HUES64 (cell line): ENCODE results near the gene ABR.

Experiments
- H3K27ac ChIP-seq: 2 replicates; pipeline ENCODE4 v1.7.0; 2013; ENCODE audit warnings: low read depth, low read length, inconsistent platforms
- H3K27me3 ChIP-seq: 2 replicates; pipeline ENCODE4 v1.6.1; 2013; ENCODE audit warnings: mild to moderate bottlenecking, low read length; ENCODE audit not compliant: insufficient read depth
- H3K36me3 ChIP-seq: 2 replicates; pipeline ENCODE4 v1.6.1; 2013; ENCODE audit warnings: mild to moderate bottlenecking, low read length; ENCODE audit not compliant: insufficient read depth
- H3K4me1 ChIP-seq: 2 replicates; pipeline ENCODE4 v1.6.1; 2013; ENCODE audit warnings: mild to moderate bottlenecking, low read length, moderate library complexity; ENCODE audit not compliant: insufficient read depth
- H3K4me3 ChIP-seq: 2 replicates; pipeline ENCODE4 v1.5.1; 2013; ENCODE audit warnings: mild to moderate bottlenecking, low read length, moderate library complexity
- H3K9ac ChIP-seq: 2 replicates; pipeline ENCODE4 v1.6.1; 2013; ENCODE audit warnings: mild to moderate bottlenecking, low read depth, low read length
- H3K9me3 ChIP-seq: 2 replicates; pipeline ENCODE4 v1.6.1; 2013; ENCODE audit warnings: low read depth, low read length; ENCODE audit not compliant: insufficient read depth
- WGBS: fragments of 150-250, 120-280 bp; methylation state at CpG from one replicate; pipeline ENCODE4 v1.1.7; 2013; ENCODE audit warnings: missing lambda C conversion rate; 5-methylcytosine and 5-hydroxymethylcytosine counted together

Gene ABR

GRCh38 chr17:1087381-1088241 lies 92.2 kb downstream of the ABR start:
- Histone ChIP-seq H3K9me3 (no peaks in the 10 kb centered on the region), H3K36me3 (peaks cover 7% of the 10 kb centered on the region), H3K27ac (no peak overlapping the region), H3K27me3 (no peaks in the 10 kb centered on the region), H3K9ac (peak overlapping the region; percentile 42; the same call in 1 of the 2 replicates), H3K4me3 (no peak overlapping the region), H3K4me1 (0 out of 2 replicates have a peak, but pooled peaks cover 6% of the 10 kb centered on the region)
- 57% methylated on average over 35 of the region's 35 CpGs for WGBS

GRCh38 chr17:1083451-1084187 lies 96.2 kb downstream of the ABR start:
- Histone ChIP-seq H3K4me1 (0 out of 2 replicates have a peak, but pooled peaks cover 11% of the 10 kb centered on the region), H3K9me3 (no peaks in the 10 kb centered on the region), H3K9ac (no peak overlapping the region), H3K4me3 (no peak overlapping the region), H3K27me3 (no peaks in the 10 kb centered on the region), H3K27ac (no peak overlapping the region), H3K36me3 (no peaks in the 10 kb centered on the region)
- WGBS: 86% methylated on average over 19 of the region's 19 CpGs

- H3K36me3 ChIP-seq: no peaks in the 10 kb centered on the region
- WGBS: 97% methylated on average over 8 of the region's 8 CpGs
- 0 out of 2 replicates have a peak, but pooled peaks cover 9% of the 10 kb centered on the region for H3K4me1 ChIP-seq
- H3K9ac ChIP-seq: no peak overlapping the region
- H3K27me3 ChIP-seq: no peaks in the 10 kb centered on the region
- no peak overlapping the region for H3K4me3 ChIP-seq
- no peaks in the 10 kb centered on the region for H3K9me3 ChIP-seq
- H3K27ac ChIP-seq: no peak overlapping the region
Measured at GRCh38 chr17:1082579-1082978, 97.2 kb downstream of the ABR start.

GRCh38 chr17:1078831-1079561 lies 100.8 kb downstream of the ABR start:
- 56% methylated on average over 43 of the region's 43 CpGs for WGBS
- H3K9ac ChIP-seq: no peak overlapping the region; the same call in 1 of the 2 replicates

GRCh38 chr17:1077986-1078711 lies 101.6 kb downstream of the ABR start:
- peak overlapping the region; percentile 28 for H3K4me3 ChIP-seq
- H3K9ac ChIP-seq: peak overlapping the region; percentile 56; the same call in 1 of the 2 replicates
- H3K36me3 ChIP-seq: no peaks in the 10 kb centered on the region
- no peaks in the 10 kb centered on the region for H3K27me3 ChIP-seq
- no peak overlapping the region for H3K27ac ChIP-seq
- WGBS: 73% methylated on average over 42 of the region's 42 CpGs
- H3K4me1 ChIP-seq: 0 out of 2 replicates have a peak, but pooled peaks cover 8% of the 10 kb centered on the region
- no peaks in the 10 kb centered on the region for H3K9me3 ChIP-seq

More at GRCh38 chr17:1078831-1079561, 100.8 kb downstream of the ABR start:
- Histone ChIP-seq H3K36me3 (no peaks in the 10 kb centered on the region), H3K27ac (no peak overlapping the region), H3K4me3 (peak overlapping the region; percentile 28), H3K9me3 (no peaks in the 10 kb centered on the region), H3K4me1 (0 out of 2 replicates have a peak, but pooled peaks cover 8% of the 10 kb centered on the region), H3K27me3 (no peaks in the 10 kb centered on the region)

DNA sequence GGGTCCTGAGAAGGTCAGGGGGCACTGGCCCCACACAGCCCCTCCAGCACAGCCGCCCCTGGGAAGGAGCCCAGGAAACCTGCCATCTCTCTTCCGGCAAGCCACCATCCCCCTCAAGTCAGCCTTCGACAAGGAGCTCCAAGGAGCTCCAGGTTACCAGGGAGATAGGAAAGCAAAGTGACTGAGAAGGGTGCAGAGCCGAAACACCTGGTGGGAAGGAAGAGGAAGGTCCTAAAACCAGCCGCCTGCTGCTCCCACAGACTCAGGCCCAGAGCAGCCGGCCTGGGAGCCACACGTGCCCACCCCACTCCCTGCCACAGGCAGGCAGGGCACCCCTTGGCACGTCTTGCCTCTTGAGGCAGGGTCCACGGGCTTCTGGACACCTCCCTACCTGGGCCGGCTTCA lies 102.2 kb downstream of the ABR start:
- Histone ChIP-seq H3K27ac (no peak overlapping the region), H3K9me3 (no peaks in the 10 kb centered on the region), H3K36me3 (0 out of 2 replicates have a peak, but pooled peaks cover under 1% of the 10 kb centered on the region), H3K27me3 (no peaks in the 10 kb centered on the region), H3K4me1 (0 out of 2 replicates have a peak, but pooled peaks cover 8% of the 10 kb centered on the region), H3K9ac (no peak overlapping the region), H3K4me3 (no peak overlapping the region)
- 82% methylated on average over 10 of the region's 10 CpGs for WGBS

DNA sequence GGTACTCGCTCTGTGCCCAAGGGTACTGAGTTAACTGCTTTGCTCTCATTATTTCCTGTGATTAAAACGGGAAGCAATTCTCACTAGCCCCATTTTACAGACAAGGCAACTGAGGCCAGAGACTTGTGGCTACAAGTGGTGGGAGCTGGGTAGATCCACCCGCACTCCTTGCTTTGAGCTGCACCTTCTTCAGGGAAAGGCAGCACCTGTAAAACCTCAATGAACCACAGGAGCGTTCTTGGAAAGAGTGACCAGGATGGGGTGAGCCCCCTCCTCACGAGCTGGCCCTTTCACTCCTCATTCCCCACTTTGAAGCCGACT lies 102.8 kb downstream of the ABR start:
- Histone ChIP-seq H3K9me3 (no peaks in the 10 kb centered on the region), H3K27me3 (no peaks in the 10 kb centered on the region), H3K36me3 (0 out of 2 replicates have a peak, but pooled peaks cover 3% of the 10 kb centered on the region), H3K4me3 (no peak overlapping the region), H3K27ac (no peak overlapping the region), H3K9ac (no peak overlapping the region), H3K4me1 (0 out of 2 replicates have a peak, but pooled peaks cover 8% of the 10 kb centered on the region)
- WGBS: 92% methylated on average over 6 of the region's 6 CpGs

DNA sequence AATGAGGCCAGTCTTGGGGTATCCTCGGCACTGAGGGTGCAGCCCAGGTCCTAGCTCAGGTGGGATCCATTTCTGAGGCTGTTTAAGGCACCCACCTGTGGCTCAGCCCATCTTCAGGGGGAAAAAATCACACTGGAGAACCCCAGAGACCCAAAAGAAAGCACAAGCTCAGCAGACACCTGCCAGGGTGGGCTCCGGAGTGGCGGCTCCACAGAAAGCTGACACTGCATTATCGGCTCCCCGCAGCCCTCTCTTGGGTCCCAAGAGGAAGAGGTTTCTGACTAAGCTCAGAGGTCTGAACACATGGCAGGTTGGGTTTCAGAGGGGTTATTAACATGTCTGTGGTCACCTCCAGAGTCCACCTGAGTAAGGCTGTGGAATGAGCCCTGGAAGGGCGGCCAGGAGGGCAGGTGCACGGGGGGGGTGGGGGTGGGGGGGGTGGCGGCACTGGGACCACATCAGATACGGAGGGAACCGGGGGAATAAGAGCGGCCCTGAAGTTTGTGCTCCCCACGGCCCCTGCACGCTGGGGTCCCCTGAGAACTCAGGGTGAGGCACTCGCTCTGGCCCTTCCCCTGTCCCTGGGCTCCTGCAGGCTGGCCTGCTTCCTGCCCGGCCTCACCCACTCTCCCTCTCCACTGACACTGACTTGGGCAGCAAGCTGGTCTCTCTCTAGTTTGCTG lies 103.3 kb downstream of the ABR start:
- no peaks in the 10 kb centered on the region for H3K27me3 ChIP-seq
- H3K36me3 ChIP-seq: peaks cover 6% of the 10 kb centered on the region; the same call in 1 of the 2 replicates
- H3K9ac ChIP-seq: no peak overlapping the region
- no peak overlapping the region for H3K27ac ChIP-seq
- H3K4me1 ChIP-seq: 0 out of 2 replicates have a peak, but pooled peaks cover 8% of the 10 kb centered on the region
- 90% methylated on average over 15 of the region's 15 CpGs for WGBS
- no peaks in the 10 kb centered on the region for H3K9me3 ChIP-seq
- H3K4me3 ChIP-seq: no peak overlapping the region

DNA sequence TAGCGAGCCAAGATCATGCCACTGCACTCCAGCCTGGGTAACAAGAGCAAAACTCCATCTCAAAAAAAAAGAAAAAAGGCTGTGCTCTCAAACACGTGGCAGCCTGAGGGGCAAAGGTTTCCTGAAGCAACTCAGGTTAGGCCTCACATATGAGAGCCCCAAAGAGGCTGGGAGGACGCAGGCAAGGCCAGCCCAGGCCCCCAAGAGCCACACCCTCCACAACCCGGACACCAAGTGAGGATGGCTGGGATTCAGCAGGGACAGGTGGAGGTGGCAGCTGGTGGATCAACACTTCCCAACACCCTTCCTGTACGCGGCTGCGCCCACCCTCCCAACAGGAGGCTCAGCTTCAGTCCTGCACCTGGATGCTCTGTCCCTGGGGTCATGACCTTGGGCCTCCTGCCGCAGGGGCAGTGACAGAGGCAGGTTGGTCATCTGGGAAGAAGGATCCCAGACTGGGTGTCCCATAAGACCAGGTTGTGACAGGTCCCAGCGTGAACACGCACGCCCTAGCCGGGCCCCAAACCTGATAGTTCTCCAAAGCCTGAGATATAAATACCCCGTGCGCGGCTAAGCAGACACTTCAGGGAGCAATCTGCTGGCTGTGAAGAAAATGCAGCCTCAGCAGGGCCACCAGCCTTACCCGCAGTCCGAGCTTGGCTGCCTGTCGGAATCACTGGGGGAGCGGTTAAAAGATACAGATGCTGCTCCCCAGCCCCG lies 104.7 kb downstream of the ABR start:
- Histone ChIP-seq H3K4me3 (no peak overlapping the region), H3K36me3 (peaks cover 9% of the 10 kb centered on the region; the same call in 1 of the 2 replicates), H3K4me1 (0 out of 2 replicates have a peak, but pooled peaks cover 8% of the 10 kb centered on the region), H3K27ac (no peak overlapping the region), H3K27me3 (no peaks in the 10 kb centered on the region), H3K9me3 (no peaks in the 10 kb centered on the region), H3K9ac (no peak overlapping the region)
- WGBS: 87% methylated on average over 19 of the region's 20 CpGs
